ENCODE results near the gene FMNL3. TPM values are rescaled to one million over a fixed set of nuclear protein-coding genes. Genes with fewer than 3 reads are reported as not detected.

Gene FMNL3
- total RNA-seq, 6 donors from 2014 or later = 13.0 to 46.7 (median 29.4) TPM

DNA sequence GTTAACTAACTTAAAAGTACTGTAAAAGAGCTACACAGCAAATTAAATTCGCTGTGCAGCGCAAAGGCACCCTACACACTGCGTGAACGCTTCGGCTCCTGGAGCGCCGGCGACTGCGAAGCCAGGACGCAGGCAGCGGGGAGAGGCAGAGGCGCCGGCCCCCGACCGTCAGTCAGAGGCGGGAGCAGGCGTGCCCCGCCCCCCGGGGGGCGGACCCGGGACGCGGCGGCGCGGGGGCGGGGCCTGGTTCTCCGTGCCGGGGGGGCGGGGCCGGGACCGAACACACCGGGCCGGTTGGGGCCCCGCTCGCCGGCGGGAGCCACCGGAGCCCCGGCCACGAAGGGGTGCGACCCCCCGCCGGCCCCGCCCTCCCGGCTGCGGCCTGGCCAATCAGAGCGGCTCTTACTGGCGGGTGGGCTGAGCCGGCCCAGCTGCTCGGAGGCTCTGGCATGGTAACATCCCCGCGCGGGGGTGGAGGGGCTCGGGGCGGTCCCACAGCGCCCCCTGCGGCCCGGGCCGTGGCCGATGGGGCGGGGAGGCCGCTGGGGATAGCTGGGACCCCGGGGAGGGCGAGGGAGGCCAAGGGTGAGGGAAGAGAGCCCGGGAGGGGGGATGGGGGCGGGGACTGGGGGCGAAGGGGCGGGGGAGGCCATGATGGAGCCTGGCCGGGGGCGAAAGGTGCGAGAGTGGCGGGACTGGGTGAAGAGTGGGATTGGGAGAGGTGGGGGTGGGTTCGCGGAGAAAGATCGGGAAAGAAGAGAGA is 83.9 kb downstream of the FMNL3 start, which contains the start of gene PRPF40B:
TSS of gene PRPF40B (plus strand) at position 420 of the 763 bp plus-strand sequence. CDS start at position 450, 30 bp downstream.
- peak within 1 kb of the TSS; percentile 50 to 71 (median 66) for H3K4me3 ChIP-seq
- DNase-seq = peak; percentile 94 to 97
- no peaks in the 10 kb centered on the region for H3K9me3 ChIP-seq
- 4% methylated on average over 12 to 20 of the region's 76 CpGs for WGBS, 2 donors
- peaks cover 10 to 25% (median 14%) of the 10 kb centered on the region in 4 donors for H3K4me1 ChIP-seq
- peak within 1 kb of the TSS; percentile 76 to 88 (median 83) for H3K27ac ChIP-seq
- H3K27me3 ChIP-seq = no peaks in the 10 kb centered on the region
- TF ChIP-seq, protein P1, sequence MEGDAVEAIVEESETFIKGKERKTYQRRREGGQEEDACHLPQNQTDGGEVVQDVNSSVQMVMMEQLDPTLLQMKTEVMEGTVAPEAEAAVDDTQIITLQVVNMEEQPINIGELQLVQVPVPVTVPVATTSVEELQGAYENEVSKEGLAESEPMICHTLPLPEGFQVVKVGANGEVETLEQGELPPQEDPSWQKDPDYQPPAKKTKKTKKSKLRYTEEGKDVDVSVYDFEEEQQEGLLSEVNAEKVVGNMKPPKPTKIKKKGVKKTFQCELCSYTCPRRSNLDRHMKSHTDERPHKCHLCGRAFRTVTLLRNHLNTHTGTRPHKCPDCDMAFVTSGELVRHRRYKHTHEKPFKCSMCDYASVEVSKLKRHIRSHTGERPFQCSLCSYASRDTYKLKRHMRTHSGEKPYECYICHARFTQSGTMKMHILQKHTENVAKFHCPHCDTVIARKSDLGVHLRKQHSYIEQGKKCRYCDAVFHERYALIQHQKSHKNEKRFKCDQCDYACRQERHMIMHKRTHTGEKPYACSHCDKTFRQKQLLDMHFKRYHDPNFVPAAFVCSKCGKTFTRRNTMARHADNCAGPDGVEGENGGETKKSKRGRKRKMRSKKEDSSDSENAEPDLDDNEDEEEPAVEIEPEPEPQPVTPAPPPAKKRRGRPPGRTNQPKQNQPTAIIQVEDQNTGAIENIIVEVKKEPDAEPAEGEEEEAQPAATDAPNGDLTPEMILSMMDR (IDR thresholded peaks at IDR 0.05) = peak; percentile 57 to 79 (median 66)
- TF ChIP-seq POLR2A (IDR thresholded peaks at IDR 0.05) = peak; percentile 30 to 85 (median 50)
- peak; percentile 59 to 83 for TF ChIP-seq POLR2AphosphoS5 (IDR thresholded peaks at IDR 0.05)
- TF ChIP-seq EP300 (IDR thresholded peaks at IDR 0.05) = no peak
- peak; percentile 93 to 96 for ATAC-seq (ENCODE audit: low FRiP score in 2 of 2)
- no peaks in the 10 kb centered on the region for H3K36me3 ChIP-seq

DNA sequence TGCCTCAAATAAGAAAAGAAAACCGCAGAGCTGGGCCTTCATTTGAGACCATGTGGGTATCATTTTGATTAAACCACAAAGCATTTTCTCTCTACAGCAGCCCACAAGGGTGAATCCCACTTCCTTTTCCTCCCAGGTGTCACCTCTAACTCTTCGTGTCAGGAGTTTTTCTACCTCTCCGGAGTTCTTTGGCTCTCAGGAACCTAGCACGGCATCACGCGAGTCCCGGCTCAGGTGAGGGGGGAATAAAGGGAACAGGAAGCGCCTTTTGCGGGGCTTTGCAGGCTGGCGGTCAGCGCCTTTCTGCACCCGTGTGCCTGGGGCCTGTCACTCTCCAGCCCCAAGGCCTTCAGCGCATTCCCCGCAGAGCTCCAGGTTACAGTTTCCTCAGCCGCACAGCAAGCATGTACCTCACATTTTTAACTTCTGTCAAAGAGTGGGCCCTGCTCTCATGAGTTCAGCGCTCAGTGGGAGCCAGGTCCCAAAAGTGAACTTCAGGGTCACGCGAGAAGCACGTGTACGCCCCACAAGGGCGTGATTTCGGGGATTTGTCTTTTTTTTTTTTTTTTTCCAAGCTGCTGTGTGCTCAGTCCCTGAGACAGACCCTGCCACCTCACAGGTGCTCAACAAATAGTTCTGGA is 84.6 kb downstream of the FMNL3 start:
- WGBS, 2 donors = 0 to 1% methylated on average over 17 to 22 of the region's 22 CpGs
- Histone ChIP-seq H3K27ac (peak overlapping the region; percentile 76 to 88 (median 83)), H3K9me3 (no peaks in the 10 kb centered on the region), H3K4me1 (peaks cover 10 to 25% (median 14%) of the 10 kb centered on the region in 4 donors), H3K4me3 (peak overlapping the region; percentile 26 to 71 (median 66)), H3K36me3 (no peaks in the 10 kb centered on the region), H3K27me3 (no peaks in the 10 kb centered on the region)
- peak in 1 of 2 donors; percentile 57 for DNase-seq
- TF ChIP-seq POLR2AphosphoS5 (IDR thresholded peaks at IDR 0.05) (no peak), EP300 (IDR thresholded peaks at IDR 0.05) (no peak), POLR2A (IDR thresholded peaks at IDR 0.05) (no peak)
- TF ChIP-seq, protein P1 (IDR thresholded peaks at IDR 0.05) = no peak
- ATAC-seq (ENCODE audit: low FRiP score in 2 of 2) = peak; percentile 46 to 55

DNA sequence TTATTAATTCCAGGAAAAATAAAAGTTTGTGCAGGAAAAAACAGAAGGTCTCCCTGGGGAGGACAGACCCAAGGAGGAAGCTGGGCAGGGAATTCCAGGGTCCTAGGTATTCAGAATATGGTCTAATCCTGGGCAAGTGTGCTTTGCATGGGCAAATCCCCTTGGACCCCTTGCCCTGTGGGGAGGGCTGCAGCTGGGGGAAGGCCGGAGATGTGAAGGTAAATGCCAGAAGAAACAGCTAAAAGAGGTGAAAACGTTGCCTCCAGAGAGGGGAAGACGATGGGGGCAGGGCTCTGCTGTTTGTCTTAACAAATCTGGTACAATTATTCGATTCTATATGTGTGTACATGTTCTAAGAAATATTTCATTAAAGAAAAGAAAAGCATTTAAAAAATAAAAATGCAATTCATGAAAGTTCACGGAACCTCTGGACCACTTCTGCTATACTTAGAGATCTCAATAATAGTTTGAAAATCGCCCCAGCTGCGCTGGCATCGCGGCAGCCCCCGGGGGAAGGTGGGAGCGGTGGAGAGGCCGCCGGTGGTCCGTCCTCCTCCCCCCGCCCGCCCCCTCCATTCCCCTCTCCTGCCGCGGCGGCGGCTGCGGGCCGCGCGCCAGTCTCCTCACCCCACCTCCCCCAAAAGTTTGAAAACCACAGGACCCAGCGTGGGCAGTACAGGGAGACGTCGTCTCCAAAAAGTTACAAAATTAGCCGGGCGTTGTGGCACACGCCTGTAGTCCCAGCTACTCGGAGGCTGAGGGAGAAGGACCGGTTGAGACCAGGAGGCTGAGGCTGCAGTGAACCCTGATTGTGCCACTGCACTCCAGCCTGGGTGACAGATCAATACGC is 85.3 kb downstream of the FMNL3 start:
- TF ChIP-seq POLR2A (IDR thresholded peaks at IDR 0.05) = no peak
- TF ChIP-seq POLR2AphosphoS5 (IDR thresholded peaks at IDR 0.05) = no peak
- TF ChIP-seq, protein P1 (IDR thresholded peaks at IDR 0.05) = no peak
- TF ChIP-seq EP300 (IDR thresholded peaks at IDR 0.05) = no peak
- peak in 1 of 2 donors; percentile 1 for ATAC-seq (ENCODE audit: low FRiP score in 2 of 2)
- H3K27ac ChIP-seq = peak overlapping the region; percentile 76 to 88 (median 83)
- H3K4me3 ChIP-seq = peak overlapping the region; percentile 26 to 71 (median 66)
- no peaks in the 10 kb centered on the region for H3K9me3 ChIP-seq
- DNase-seq = peak in 1 of 2 donors; percentile 79
- H3K27me3 ChIP-seq = no peaks in the 10 kb centered on the region
- no peaks in the 10 kb centered on the region for H3K36me3 ChIP-seq
- 5 to 8% methylated on average over 18 to 33 of the region's 33 CpGs for WGBS, 2 donors
- H3K4me1 ChIP-seq = peaks cover 10 to 25% (median 14%) of the 10 kb centered on the region in 4 donors

DNA sequence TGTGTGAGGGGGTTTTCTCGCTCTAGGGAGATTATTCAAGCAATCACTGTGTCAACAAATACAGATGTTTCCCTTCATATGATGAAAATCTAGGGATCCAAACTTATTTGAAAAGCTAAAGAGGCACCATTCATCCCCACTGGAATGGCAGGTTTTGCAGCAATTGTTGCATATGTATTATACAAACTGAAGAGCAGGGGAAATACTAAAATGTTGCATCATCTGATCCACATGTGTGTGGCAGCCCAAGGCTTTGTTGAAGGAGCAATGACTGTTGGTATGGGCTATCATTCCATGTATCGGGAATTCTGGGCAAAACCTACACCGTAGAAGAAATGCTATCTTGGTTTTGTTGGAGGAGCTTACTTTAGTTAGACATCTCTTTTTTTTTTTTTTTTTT is 87.9 kb downstream of the FMNL3 start:
- ATAC-seq (ENCODE audit: low FRiP score in 2 of 2) (no peak), DNase-seq (no peak)
- H3K4me1 ChIP-seq = peaks cover 10 to 24% (median 14%) of the 10 kb centered on the region in 4 donors
- H3K27ac ChIP-seq = no peak overlapping the region
- no peaks in the 10 kb centered on the region for H3K36me3 ChIP-seq
- no peak for TF ChIP-seq POLR2A (IDR thresholded peaks at IDR 0.05)
- no peak for TF ChIP-seq POLR2AphosphoS5 (IDR thresholded peaks at IDR 0.05)
- TF ChIP-seq, protein P1 (IDR thresholded peaks at IDR 0.05) = no peak
- no peak for TF ChIP-seq EP300 (IDR thresholded peaks at IDR 0.05)
- no peaks in the 10 kb centered on the region for H3K9me3 ChIP-seq
- no peak overlapping the region for H3K4me3 ChIP-seq
- no peaks in the 10 kb centered on the region for H3K27me3 ChIP-seq
- 80 to 82% methylated on average over 3 of the region's 3 CpGs for WGBS, 2 donors
